ENCODE results near the gene LTO1.

- TF ChIP-seq, protein P1, sequence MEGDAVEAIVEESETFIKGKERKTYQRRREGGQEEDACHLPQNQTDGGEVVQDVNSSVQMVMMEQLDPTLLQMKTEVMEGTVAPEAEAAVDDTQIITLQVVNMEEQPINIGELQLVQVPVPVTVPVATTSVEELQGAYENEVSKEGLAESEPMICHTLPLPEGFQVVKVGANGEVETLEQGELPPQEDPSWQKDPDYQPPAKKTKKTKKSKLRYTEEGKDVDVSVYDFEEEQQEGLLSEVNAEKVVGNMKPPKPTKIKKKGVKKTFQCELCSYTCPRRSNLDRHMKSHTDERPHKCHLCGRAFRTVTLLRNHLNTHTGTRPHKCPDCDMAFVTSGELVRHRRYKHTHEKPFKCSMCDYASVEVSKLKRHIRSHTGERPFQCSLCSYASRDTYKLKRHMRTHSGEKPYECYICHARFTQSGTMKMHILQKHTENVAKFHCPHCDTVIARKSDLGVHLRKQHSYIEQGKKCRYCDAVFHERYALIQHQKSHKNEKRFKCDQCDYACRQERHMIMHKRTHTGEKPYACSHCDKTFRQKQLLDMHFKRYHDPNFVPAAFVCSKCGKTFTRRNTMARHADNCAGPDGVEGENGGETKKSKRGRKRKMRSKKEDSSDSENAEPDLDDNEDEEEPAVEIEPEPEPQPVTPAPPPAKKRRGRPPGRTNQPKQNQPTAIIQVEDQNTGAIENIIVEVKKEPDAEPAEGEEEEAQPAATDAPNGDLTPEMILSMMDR (IDR thresholded peaks at IDR 0.05) = no peak
- TF ChIP-seq POLR2A (IDR thresholded peaks at IDR 0.05) = no peak
Observed at GRCh38 chr11:69658626-69659450, 16.3 kb downstream of the LTO1 start.

Data from body of pancreas (tissue), 4 donors.